Measurements from ENCODE around the gene KRTAP9-9. TPM values are rescaled to one million over a fixed set of nuclear protein-coding genes. Genes with fewer than 3 reads are reported as not detected.
"Not testable (repeated sequence)": the region's sequence is repeated elsewhere in the genome, so short reads cannot be mapped to it uniquely, and the experiment has no call there.

The KRTAP9-9 gene
- total RNA-seq, 2 experiments from 2014 or later: not detected

DNA sequence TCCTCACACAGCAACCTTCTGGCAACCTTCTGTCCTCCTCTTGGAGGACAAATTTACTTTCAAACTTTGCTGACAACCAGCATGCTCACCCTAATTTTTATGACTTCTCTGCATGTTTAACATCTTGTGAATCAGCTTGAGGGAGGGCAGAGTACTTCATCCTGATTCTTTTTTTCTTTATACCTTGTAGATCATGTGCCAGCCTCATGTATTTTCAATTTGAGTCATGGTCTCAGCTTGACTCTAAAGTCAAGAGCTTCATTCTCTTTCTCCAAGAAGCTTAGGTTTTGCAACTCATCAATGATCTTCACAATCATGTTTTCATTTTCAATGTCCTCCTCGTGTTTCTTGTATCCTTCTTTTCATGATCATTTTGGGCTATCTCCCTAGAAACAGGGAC, 16.7 kb downstream of the KRTAP9-9 start:
- Mint-ChIP-seq H3K4me1 (ENCODE audit: low read depth) (peaks cover 7% of the 10 kb centered on the region), H3K9me3 (no peaks in the 10 kb centered on the region), H3K36me3 (no peaks in the 10 kb centered on the region), H3K4me3 (no peak overlapping the region), H3K27me3 (peaks cover 8% of the 10 kb centered on the region), H3K27ac (no peak overlapping the region)
- ChIA-PET POLR2A (no interaction called here), CTCF (no interaction called here)
- no peak for DNase-seq
- intact Hi-C loops (cut with micrococcal nuclease): no loop called here

DNA sequence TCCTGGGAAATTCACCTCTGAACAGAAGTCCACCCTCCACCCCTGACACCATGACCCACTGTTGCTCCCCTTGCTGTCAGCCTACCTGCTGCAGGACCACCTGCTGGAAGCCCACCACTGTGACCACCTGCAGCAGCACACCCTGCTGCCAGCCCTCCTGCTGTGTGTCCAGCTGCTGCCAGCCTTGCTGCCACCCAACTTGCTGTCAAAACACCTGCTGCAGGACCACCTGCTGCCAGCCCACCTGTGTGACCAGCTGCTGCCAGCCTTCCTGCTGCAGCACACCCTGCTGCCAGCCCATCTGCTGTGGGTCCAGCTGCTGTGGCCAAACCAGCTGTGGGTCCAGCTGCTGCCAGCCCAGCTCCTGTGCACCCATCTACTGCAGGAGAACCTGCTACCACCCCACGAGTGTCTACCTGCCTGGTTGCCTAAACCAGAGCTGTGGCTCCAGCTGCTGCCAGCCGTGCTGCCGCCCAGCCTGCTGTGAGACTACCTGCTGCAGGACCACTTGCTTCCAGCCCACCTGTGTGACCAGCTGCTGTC, 20.5 kb downstream of the KRTAP9-9 start, which contains the start of gene KRTAP9-7:
Gene KRTAP9-7 (plus strand): TSS at position 51 of the 543 bp plus-strand sequence. CDS start 0 bp downstream, at position 51.
- H3K4me3 Mint-ChIP-seq; H3K27me3 Mint-ChIP-seq; H3K4me1 Mint-ChIP-seq (ENCODE audit: low read depth); H3K36me3 Mint-ChIP-seq; POLR2A ChIA-PET; DNase-seq; H3K27ac Mint-ChIP-seq; H3K9me3 Mint-ChIP-seq; CTCF ChIA-PET: not testable (repeated sequence)
- intact Hi-C loops (cut with micrococcal nuclease): loop anchor here (1.0 kb wide), 1 partner anchor 11 kb away; no protein-coding TSS in a partner anchor

DNA sequence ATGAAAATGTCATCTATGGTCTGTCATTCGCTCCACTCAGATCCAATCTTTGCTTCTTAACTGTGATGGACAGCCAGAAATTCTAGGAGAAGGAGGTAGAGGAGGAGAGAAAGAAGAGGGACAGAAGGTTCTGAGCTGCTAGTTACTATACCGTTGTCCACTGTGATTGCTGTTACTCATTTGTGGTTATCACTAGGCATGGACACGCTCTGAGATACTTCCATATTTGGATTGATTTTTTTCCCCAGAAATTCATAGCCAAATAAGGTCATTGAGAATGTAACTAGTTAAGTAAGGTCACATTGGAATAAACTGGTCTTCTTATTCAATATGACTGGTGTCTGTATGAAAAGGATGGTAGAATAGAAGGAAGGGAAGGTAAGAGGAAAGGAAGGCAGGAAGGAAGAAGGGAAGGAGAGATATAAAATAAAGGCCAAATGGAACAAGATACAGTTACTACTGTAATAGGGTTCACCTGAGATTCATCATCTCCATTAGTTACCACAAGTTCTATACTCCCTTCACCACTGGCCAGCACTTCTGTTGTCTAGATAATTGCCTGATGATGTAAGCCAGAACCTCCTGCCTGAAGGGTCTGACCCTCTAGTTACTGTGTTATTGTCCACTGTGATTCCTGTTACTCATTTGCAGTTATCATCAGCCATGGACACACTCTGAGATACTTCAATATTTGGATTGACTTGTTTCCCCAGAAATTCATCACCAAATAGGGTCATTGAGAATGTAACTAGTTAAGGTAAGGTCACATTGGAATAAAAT, 23.2 kb downstream of the KRTAP9-9 start:
- ChIA-PET POLR2A (no interaction called here), CTCF (no interaction called here)
- Mint-ChIP-seq H3K4me1 (ENCODE audit: low read depth) (no peaks in the 10 kb centered on the region), H3K27ac (no peak overlapping the region), H3K9me3 (no peaks in the 10 kb centered on the region), H3K27me3 (peaks cover 8% of the 10 kb centered on the region), H3K4me3 (no peak overlapping the region), H3K36me3 (no peaks in the 10 kb centered on the region)
- intact Hi-C loops (cut with micrococcal nuclease): no loop called here
- no peak for DNase-seq

DNA sequence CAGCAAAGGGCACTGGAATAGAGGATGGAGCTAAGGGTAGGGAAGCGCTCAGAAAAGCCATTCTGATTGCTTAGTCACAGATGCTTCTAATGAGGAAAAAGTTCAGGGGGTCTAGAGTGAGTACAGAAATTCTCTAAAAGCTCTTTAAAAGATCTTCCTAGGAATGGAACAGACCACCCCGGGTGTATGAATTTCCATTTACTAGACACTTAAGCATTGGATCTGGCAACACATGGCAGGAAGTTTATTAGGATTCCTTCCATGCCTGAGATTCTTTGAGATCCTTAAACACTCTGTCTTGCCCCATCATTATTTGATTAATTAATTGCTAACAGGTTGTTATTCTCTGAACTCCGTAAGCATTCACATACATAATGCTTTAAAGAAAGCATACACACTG, 28.9 kb downstream of the KRTAP9-9 start:
- intact Hi-C loops (cut with micrococcal nuclease): no loop called here
- DNase-seq: no peak
- Mint-ChIP-seq H3K36me3 (no peaks in the 10 kb centered on the region), H3K4me1 (ENCODE audit: low read depth) (peaks cover 8% of the 10 kb centered on the region), H3K9me3 (no peaks in the 10 kb centered on the region), H3K27me3 (no peaks in the 10 kb centered on the region), H3K4me3 (no peak overlapping the region), H3K27ac (no peak overlapping the region)
- CTCF ChIA-PET: interaction anchor here (0.9 kb wide), 1 partner anchor 39 kb away, joined by 3 read pairs; no protein-coding TSS in a partner anchor
- POLR2A ChIA-PET: no interaction called here

DNA sequence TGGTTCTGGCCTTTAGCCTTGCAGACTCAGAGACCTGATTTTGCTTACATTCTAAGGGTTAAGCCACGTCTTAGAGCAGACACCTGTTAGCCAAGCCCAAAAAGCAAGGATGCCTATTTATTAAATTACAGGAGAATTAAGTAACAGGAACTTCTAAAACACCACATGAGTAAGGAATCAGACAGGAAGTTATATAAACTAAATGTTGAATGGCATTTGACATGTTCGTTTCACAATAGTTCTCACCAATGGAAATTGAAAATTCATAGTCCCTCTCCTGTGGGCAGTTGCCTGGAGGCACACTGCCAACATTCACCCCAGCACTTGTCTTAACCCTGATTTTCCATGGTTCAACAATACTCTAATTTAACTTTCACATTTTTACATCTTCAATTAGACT, 29.4 kb downstream of the KRTAP9-9 start:
- H3K27ac Mint-ChIP-seq: no peak overlapping the region
- intact Hi-C loops (cut with micrococcal nuclease): no loop called here
- H3K36me3 Mint-ChIP-seq: no peaks in the 10 kb centered on the region

DNA sequence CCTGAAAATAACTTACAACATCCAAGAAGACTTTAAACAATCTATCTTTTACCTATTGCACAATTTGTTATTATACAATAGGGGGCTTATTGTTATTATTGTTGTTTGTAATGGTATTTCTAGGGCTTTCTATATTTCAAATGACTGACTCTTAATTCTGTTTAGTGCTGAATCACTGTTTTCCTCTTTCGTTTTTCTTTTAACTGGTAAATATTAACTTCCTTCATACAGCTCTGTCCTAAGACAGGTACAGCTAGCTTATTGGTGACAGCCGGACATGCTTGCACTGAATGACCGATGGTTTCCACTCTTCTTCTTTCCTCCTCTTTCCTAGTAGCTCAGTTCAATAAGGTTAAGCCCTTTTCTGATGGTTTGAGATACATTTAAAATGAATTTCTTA, 31.9 kb downstream of the KRTAP9-9 start:
- intact Hi-C loops (cut with micrococcal nuclease): no loop called here
- H3K9me3 Mint-ChIP-seq: no peaks in the 10 kb centered on the region
- peaks cover 8% of the 10 kb centered on the region for H3K4me1 Mint-ChIP-seq (ENCODE audit: low read depth)
- no peak overlapping the region for H3K27ac Mint-ChIP-seq
- ChIA-PET CTCF (interaction anchor here (1.3 to 1.9 kb wide), 2 partner anchors 35 to 209 kb away, joined by 3 to 5 read pairs; no protein-coding TSS in a partner anchor), POLR2A (no interaction called here)
- H3K4me3 Mint-ChIP-seq: no peak overlapping the region
- peaks cover 2% of the 10 kb centered on the region for H3K27me3 Mint-ChIP-seq
- no peak for DNase-seq
- H3K36me3 Mint-ChIP-seq: no peaks in the 10 kb centered on the region

More for the DNA sequence above, 29.4 kb downstream of the KRTAP9-9 start:
- no peaks in the 10 kb centered on the region for H3K27me3 Mint-ChIP-seq
- POLR2A ChIA-PET: no interaction called here
- no peaks in the 10 kb centered on the region for H3K9me3 Mint-ChIP-seq
- H3K4me1 Mint-ChIP-seq (ENCODE audit: low read depth): peaks cover 8% of the 10 kb centered on the region
- DNase-seq: no peak
- CTCF ChIA-PET: no interaction called here
- no peak overlapping the region for H3K4me3 Mint-ChIP-seq

DNA sequence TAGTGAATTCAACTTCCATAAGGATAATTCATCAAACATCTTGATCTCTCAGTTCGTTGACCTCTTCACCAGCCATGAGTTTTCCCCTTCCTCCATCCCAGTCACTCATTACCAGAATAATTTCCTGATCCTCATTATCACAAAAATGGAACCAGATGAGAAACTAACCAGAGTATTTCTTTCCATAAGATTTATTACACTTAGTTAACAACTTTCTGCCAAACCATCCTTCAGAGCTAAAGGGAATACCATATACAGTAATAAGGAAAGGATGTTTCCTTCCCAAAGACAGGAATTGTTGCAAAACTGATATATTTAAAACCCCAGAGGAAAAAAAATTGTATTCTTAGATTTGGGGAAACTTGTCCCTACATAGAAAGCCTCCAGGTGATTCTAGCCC, 38.8 kb downstream of the KRTAP9-9 start:
- Mint-ChIP-seq H3K36me3 (no peaks in the 10 kb centered on the region), H3K4me1 (ENCODE audit: low read depth) (no peaks in the 10 kb centered on the region), H3K27me3 (peaks cover 2% of the 10 kb centered on the region), H3K4me3 (no peak overlapping the region), H3K27ac (no peak overlapping the region), H3K9me3 (no peaks in the 10 kb centered on the region)
- intact Hi-C loops (cut with micrococcal nuclease): no loop called here
- DNase-seq: no peak
- POLR2A ChIA-PET: no interaction called here
- CTCF ChIA-PET: no interaction called here

DNA sequence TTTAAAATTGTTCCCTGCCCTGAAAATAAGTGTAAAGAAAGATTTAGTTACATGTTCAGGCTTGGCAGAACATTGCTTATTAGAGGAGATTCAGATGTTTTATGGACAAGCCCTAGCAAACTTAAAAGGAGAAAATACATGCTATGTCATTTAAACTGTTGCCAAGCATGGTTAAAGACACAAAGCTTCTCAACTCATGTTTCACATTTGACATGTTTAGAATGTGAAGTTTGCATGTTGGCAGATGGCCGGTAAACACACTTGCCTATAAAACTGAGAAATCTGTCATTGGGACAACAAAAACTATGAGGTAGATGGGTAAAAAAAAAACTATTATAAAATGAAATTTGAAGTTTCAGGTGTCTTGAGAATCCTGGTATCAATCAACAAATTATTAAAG, 41.7 kb downstream of the KRTAP9-9 start:
- peaks cover 3% of the 10 kb centered on the region for H3K9me3 Mint-ChIP-seq
- ChIA-PET CTCF (no interaction called here), POLR2A (no interaction called here)
- no peak overlapping the region for H3K27ac Mint-ChIP-seq
- no peaks in the 10 kb centered on the region for H3K27me3 Mint-ChIP-seq
- DNase-seq: no peak
- H3K4me3 Mint-ChIP-seq: no peak overlapping the region
- intact Hi-C loops (cut with micrococcal nuclease): no loop called here
- H3K4me1 Mint-ChIP-seq (ENCODE audit: low read depth): peaks cover 3% of the 10 kb centered on the region
- no peaks in the 10 kb centered on the region for H3K36me3 Mint-ChIP-seq

DNA sequence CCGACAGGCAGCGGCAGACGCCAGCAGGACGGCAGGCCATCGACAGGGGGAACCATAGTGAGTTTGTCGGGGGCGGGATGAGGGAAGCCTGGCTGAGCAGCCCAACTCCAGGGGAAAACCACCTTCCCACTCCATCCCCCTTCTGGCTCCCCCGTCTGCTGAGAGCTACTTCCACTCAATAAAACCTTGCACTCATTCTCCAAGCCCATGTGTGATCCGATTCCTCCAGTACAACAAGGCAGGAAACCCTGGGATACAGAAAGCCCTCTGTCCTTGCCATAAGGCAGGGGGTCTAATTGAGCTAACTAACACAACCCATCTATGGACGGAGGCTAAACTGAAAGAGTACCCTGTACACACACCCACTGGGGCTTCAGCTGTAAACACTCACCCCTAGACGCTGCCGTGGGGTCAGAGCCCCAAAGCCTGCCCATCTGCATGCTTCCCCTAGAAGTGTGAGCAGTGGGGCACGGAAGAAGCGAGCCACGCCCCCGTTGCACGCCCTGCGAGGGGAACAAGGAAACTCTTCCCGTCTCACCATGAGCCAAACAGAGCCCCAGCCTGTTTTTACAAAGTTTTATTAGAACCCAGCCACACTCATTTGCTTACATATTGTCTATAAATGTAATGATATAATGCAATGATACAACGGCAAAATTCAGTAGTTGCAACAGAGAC, 43.4 kb downstream of the KRTAP9-9 start:
- DNase-seq: no peak
- ChIA-PET POLR2A (no interaction called here), CTCF (no interaction called here)
- no peak overlapping the region for H3K27ac Mint-ChIP-seq
- no peaks in the 10 kb centered on the region for H3K27me3 Mint-ChIP-seq
- H3K4me3 Mint-ChIP-seq: no peak overlapping the region
- intact Hi-C loops (cut with micrococcal nuclease): no loop called here
- peaks cover 3% of the 10 kb centered on the region for H3K4me1 Mint-ChIP-seq (ENCODE audit: low read depth)
- no peaks in the 10 kb centered on the region for H3K36me3 Mint-ChIP-seq
- peaks cover 3% of the 10 kb centered on the region for H3K9me3 Mint-ChIP-seq

DNA sequence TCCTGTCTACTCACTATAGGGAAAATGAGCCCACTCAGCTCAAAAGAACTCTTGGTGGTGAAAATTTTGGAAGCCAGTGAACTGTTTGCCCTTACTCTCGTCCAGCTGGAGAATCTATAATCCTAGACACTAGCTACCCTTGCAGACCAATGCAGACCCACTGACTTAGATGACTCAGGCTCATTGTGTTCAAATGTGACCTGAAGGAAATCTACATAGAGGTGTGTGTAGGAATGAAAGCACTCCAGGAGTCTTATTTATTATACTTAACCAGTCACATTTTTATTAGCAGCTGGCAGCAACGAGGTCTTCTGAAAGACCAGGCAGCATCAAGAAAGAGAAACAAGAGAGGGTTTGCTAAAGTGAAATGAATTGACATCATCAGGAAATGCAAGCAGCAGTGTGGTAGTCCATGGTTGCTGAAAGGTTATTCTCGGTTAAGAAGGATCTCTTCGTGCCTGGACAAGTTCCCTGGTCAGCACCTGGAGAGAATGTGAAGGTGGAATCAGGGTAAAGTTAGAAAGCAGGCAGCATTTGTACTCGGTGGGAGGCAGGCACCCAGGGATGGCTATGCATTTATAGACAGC, 46.1 kb downstream of the KRTAP9-9 start:
- Mint-ChIP-seq H3K27ac (no peak overlapping the region), H3K27me3 (no peaks in the 10 kb centered on the region), H3K4me1 (ENCODE audit: low read depth) (peaks cover 3% of the 10 kb centered on the region), H3K4me3 (no peak overlapping the region), H3K9me3 (peaks cover 3% of the 10 kb centered on the region), H3K36me3 (no peaks in the 10 kb centered on the region)
- ChIA-PET POLR2A (no interaction called here), CTCF (no interaction called here)
- DNase-seq: no peak
- intact Hi-C loops (cut with micrococcal nuclease): no loop called here

DNA sequence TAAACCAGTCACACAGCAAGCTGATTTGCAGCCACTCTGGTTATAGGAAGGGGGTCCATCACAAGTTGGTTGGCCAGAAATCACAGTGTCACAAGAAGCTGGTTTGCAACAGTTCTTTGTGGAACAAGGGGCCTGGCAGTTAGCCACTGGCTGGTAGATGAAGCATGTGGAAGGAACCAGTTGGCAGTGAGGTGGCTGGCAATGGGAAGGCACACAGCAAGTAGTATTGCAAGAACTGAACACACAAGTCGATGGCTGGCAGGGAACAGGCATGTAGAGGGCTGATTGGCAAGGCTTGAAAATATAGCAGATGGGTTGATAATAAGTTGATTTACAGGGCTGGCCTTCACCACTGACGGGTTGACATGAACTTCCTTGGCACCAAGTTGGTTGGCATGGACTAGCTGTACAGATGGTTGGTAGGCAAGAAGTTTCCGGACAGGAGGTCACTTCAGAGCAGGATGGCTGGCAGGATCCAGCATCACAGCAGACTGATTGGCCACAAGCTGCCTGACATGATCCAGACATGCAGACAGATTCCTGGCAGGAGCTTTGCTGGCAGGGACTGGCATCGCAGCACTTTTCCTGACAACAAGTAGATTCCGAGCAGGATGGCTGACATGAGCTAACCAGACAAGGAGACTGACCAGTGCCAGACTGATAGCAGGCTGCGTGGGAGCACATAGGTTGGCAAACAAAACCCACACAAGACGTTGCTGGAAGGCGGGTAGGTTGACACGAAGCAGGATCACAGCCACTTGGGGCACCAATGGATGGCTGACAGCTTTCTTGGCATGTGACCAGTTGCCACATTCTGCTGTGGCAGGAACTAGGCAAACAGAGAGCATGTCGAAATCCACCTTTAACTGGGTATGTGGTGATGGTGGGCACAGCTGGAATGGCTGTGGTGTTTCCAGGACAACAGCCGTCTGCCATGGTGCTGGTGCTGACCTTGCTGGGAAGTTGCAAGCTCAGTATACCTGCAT, 47.0 kb downstream of the KRTAP9-9 start, which contains the start of gene KRTAP29-1:
Gene KRTAP29-1 (minus strand): TSS at position 936 of the 986 bp plus-strand sequence. CDS start 0 bp downstream, at position 936.
- no peak within 1 kb of the TSS for H3K4me3 Mint-ChIP-seq

More for the DNA sequence above, 47.0 kb downstream of the KRTAP9-9 start, which contains the start of gene KRTAP29-1:
- DNase-seq: no peak
- peaks cover 3% of the 10 kb centered on the region for H3K9me3 Mint-ChIP-seq
- ChIA-PET POLR2A (no interaction called here), CTCF (no interaction called here)
- no peaks in the 10 kb centered on the region for H3K36me3 Mint-ChIP-seq
- no peaks in the 10 kb centered on the region for H3K27me3 Mint-ChIP-seq
- H3K4me1 Mint-ChIP-seq (ENCODE audit: low read depth): peaks cover 11% of the 10 kb centered on the region
- intact Hi-C loops (cut with micrococcal nuclease): no loop called here
- H3K27ac Mint-ChIP-seq: no peak within 1 kb of the TSS

All from activated CD4-positive, alpha-beta memory T cell treated with anti-CD3 and anti-CD28 coated beads for 36 hours (primary cell).